Neural progenitor cell (in vitro differentiated cells): Measurements from ENCODE around the gene FANCC. TPM values are rescaled to one million over a fixed set of nuclear protein-coding genes. Genes with fewer than 3 reads are reported as not detected.

Experiments used
- DNase-seq: peaks from one replicate; pipeline ENCODE4 v3.0.0-alpha.2; 2016; ENCODE audit warnings: low spot score
- H2AFZ ChIP-seq: fragments of 200-600 bp; sonication (generic); replicated peaks from 2 replicates; pipeline ENCODE4 v1.6.1; 2016; ENCODE audit warnings: antibody characterized with exemption
- H3F3A ChIP-seq: fragments of 200-600 bp; sonication (generic); 2 replicates; pipeline ENCODE4 v1.6.1; 2016; ENCODE audit warnings: antibody characterized with exemption, low read depth
- H3K27ac ChIP-seq: fragments of 200-600 bp; sonication (generic); 2 replicates; pipeline ENCODE4 v1.5.1; 2016; ENCODE audit warnings: mild to moderate bottlenecking
- H3K27me3 ChIP-seq: fragments of 200-600 bp; sonication (generic); 2 replicates; pipeline ENCODE4 v1.6.1; 2016; ENCODE audit warnings: mild to moderate bottlenecking, moderate library complexity
- H3K36me3 ChIP-seq: fragments of 200-600 bp; sonication (generic); 2 replicates; pipeline ENCODE4 v1.5.1; 2016
- H3K4me1 ChIP-seq: fragments of 200-600 bp; sonication (generic); 2 replicates; pipeline ENCODE4 v1.6.1; 2016; ENCODE audit warnings: mixed run types
- H3K4me2 ChIP-seq: fragments of 200-600 bp; sonication (generic); 2 replicates; pipeline ENCODE4 v1.6.1; 2016
- H3K4me3 ChIP-seq: fragments of 200-600 bp; sonication (generic); 2 replicates; pipeline ENCODE4 v1.5.1; 2016
- H3K79me2 ChIP-seq: fragments of 200-600 bp; sonication (generic); 2 replicates; pipeline ENCODE4 v1.6.1; 2016; ENCODE audit warnings: low read depth
- H3K9ac ChIP-seq: fragments of 200-600 bp; sonication (generic); 2 replicates; pipeline ENCODE4 v1.6.1; 2016
- H3K9me3 ChIP-seq: fragments of 200-600 bp; sonication (generic); 2 replicates; pipeline ENCODE4 v1.5.1; 2016; ENCODE audit warnings: low read depth
- H4K20me1 ChIP-seq: fragments of 200-600 bp; sonication (generic); 2 replicates; pipeline ENCODE4 v1.6.1; 2016; ENCODE audit warnings: low read depth
- H3K27ac Mint-ChIP-seq: 3 replicates; pipeline ENCODE4 v1.8.0; 2021; ENCODE audit warnings: mixed read lengths
- H3K27me3 Mint-ChIP-seq: 2 replicates; pipeline ENCODE4 v1.8.0; 2022; ENCODE audit warnings: low read depth, mild to moderate bottlenecking, inconsistent platforms, moderate library complexity, mixed read lengths; ENCODE audit not compliant: insufficient read depth
- H3K36me3 Mint-ChIP-seq: 3 replicates; pipeline ENCODE4 v1.8.0; 2021; ENCODE audit warnings: mixed read lengths
- H3K4me1 Mint-ChIP-seq: 3 replicates; pipeline ENCODE4 v1.8.0; 2021; ENCODE audit warnings: mixed read lengths
- H3K4me3 Mint-ChIP-seq: 3 replicates; pipeline ENCODE4 v1.8.0; 2021; ENCODE audit warnings: mild to moderate bottlenecking, moderate library complexity, mixed read lengths
- H3K9me3 Mint-ChIP-seq: 3 replicates; pipeline ENCODE4 v1.8.0; 2020; ENCODE audit warnings: mixed read lengths
- CTCF ChIP-seq: fragments of 200-600 bp; sonication (generic); IDR thresholded peaks from 2 replicates; pipeline ENCODE4 v1.5.1; 2017; ENCODE audit warnings: antibody characterized with exemption, mild to moderate bottlenecking
- EZH2 ChIP-seq: fragments of 200-600 bp; sonication (generic); IDR thresholded peaks from 2 replicates; pipeline ENCODE4 v1.6.1; 2017; ENCODE audit warnings: antibody characterized with exemption, mild to moderate bottlenecking, moderate library complexity
- EZH2phosphoT487 ChIP-seq: fragments of 200-600 bp; sonication (generic); IDR thresholded peaks from 2 replicates; pipeline ENCODE4 v1.6.1; 2017; ENCODE audit warnings: antibody characterized with exemption
- total RNA-seq: library from RNA; depleted of rRNA; stranded (reverse); fragments of >200 nt; gene quantifications from 2 replicates; pipeline ENCODE4 v1.2.3, GENCODE V29; 2015; ENCODE audit warnings: low replicate concordance

The FANCC gene
- total RNA-seq, 1 donor from 2014 or later, result 49.6 TPM

GRCh38 chr9:95165004-95165403 is 152.5 kb downstream of the FANCC start:
- H3F3A ChIP-seq, result no peaks in the 10 kb centered on the region
- no peaks in the 10 kb centered on the region for H3K4me1 ChIP-seq
- Mint-ChIP-seq H3K27ac (no peak overlapping the region), H3K4me3 (no peak overlapping the region), H3K4me1 (peaks cover 3% of the 10 kb centered on the region), H3K9me3 (peaks cover 27% of the 10 kb centered on the region), H3K27me3 (no peaks in the 10 kb centered on the region), H3K36me3 (peaks cover 41% of the 10 kb centered on the region)
- H3K79me2 ChIP-seq, result no peaks in the 10 kb centered on the region
- peaks cover 5% of the 10 kb centered on the region for H3K36me3 ChIP-seq
- H3K4me2 ChIP-seq, result no peak overlapping the region
- no peak overlapping the region for H2AFZ ChIP-seq
- DNase-seq, result no peak
- H4K20me1 ChIP-seq, result no peaks in the 10 kb centered on the region
- no peak overlapping the region for H3K4me3 ChIP-seq
- TF ChIP-seq EZH2 (no peak), CTCF (no peak), EZH2phosphoT487 (no peak)
- no peaks in the 10 kb centered on the region for H3K9me3 ChIP-seq
- H3K27ac ChIP-seq, result no peak overlapping the region
- no peaks in the 10 kb centered on the region for H3K27me3 ChIP-seq
- no peak overlapping the region for H3K9ac ChIP-seq

- no peaks in the 10 kb centered on the region for H3K27me3 Mint-ChIP-seq
- DNase-seq, result no peak
- Histone ChIP-seq H3F3A (no peaks in the 10 kb centered on the region), H2AFZ (no peak overlapping the region), H3K9ac (no peak overlapping the region), H4K20me1 (no peaks in the 10 kb centered on the region), H3K9me3 (no peaks in the 10 kb centered on the region), H3K79me2 (no peaks in the 10 kb centered on the region), H3K4me2 (no peak overlapping the region), H3K27ac (no peak overlapping the region), H3K27me3 (no peaks in the 10 kb centered on the region), H3K36me3 (no peaks in the 10 kb centered on the region), H3K4me3 (no peak overlapping the region), H3K4me1 (no peaks in the 10 kb centered on the region)
- H3K9me3 Mint-ChIP-seq, result peaks cover 6% of the 10 kb centered on the region
- no peak overlapping the region for H3K4me3 Mint-ChIP-seq
- no peaks in the 10 kb centered on the region for H3K4me1 Mint-ChIP-seq
- no peak for TF ChIP-seq CTCF
- TF ChIP-seq EZH2phosphoT487, result no peak
- TF ChIP-seq EZH2, result no peak
- H3K36me3 Mint-ChIP-seq, result peaks cover 16% of the 10 kb centered on the region
- no peak overlapping the region for H3K27ac Mint-ChIP-seq
Observed at GRCh38 chr9:95157481-95158151, 159.9 kb downstream of the FANCC start.

- H3K9me3 ChIP-seq, result no peaks in the 10 kb centered on the region
- no peak overlapping the region for H3K4me3 Mint-ChIP-seq
- H3K79me2 ChIP-seq, result no peaks in the 10 kb centered on the region
- H3K4me2 ChIP-seq, result no peak overlapping the region
- H3K9ac ChIP-seq, result no peak overlapping the region
- peaks cover under 1% of the 10 kb centered on the region for H3K4me1 Mint-ChIP-seq
- TF ChIP-seq CTCF (no peak), EZH2phosphoT487 (no peak), EZH2 (no peak)
- no peak overlapping the region for H3K27ac Mint-ChIP-seq
- H4K20me1 ChIP-seq, result no peaks in the 10 kb centered on the region
- H3K27me3 ChIP-seq, result no peaks in the 10 kb centered on the region
- no peak overlapping the region for H2AFZ ChIP-seq
- no peak for DNase-seq
- H3K36me3 Mint-ChIP-seq, result peaks cover 10% of the 10 kb centered on the region
- peaks cover under 1% of the 10 kb centered on the region for H3K4me1 ChIP-seq
- H3K4me3 ChIP-seq, result no peak overlapping the region
- H3K27me3 Mint-ChIP-seq, result no peaks in the 10 kb centered on the region
- no peak overlapping the region for H3K27ac ChIP-seq
- peaks cover 3% of the 10 kb centered on the region for H3K9me3 Mint-ChIP-seq
- no peaks in the 10 kb centered on the region for H3F3A ChIP-seq
- no peaks in the 10 kb centered on the region for H3K36me3 ChIP-seq
Observed at GRCh38 chr9:95156074-95156473, 161.4 kb downstream of the FANCC start.
